Measurements from ENCODE around the gene PLCL2. TPM values are rescaled to one million over a fixed set of nuclear protein-coding genes. Genes with fewer than 3 reads are reported as not detected.

The PLCL2 gene
- total RNA-seq, 2 donors from 2014 or later, result 5.3 to 14.5 TPM

- Histone ChIP-seq H3K9me3 (no peaks in the 10 kb centered on the region), H3K4me1 (replicated peaks) (no peaks in the 10 kb centered on the region), H3K27me3 (replicated peaks; ENCODE audit: insufficient read depth) (no peaks in the 10 kb centered on the region), H3K36me3 (no peaks in the 10 kb centered on the region), H3K4me3 (no peak overlapping the region), H3K27ac (no peak overlapping the region)
- 86% methylated on average over 5 of the region's 5 CpGs for WGBS
- no peak for TF ChIP-seq POLR2AphosphoS5 (IDR thresholded peaks at IDR 0.05)
- TF ChIP-seq CTCF (IDR thresholded peaks at IDR 0.05), result no peak
- no peak for TF ChIP-seq POLR2A (IDR thresholded peaks at IDR 0.05)
- intact Hi-C loops (cut with DNase I), result no loop called here
- DNase-seq (ENCODE audit: low spot score), result no peak
These were observed 11.4 kb downstream of the PLCL2 start for GRCh38 chr3:16896094-16896627.

GRCh38 chr3:16896820-16897219 lies 12.1 kb downstream of the PLCL2 start:
- H3K27me3 ChIP-seq (replicated peaks; ENCODE audit: insufficient read depth), result no peaks in the 10 kb centered on the region
- intact Hi-C loops (cut with DNase I), result no loop called here
- no peak for DNase-seq (ENCODE audit: low spot score)
- TF ChIP-seq POLR2A (IDR thresholded peaks at IDR 0.05), result no peak
- TF ChIP-seq CTCF (IDR thresholded peaks at IDR 0.05), result no peak
- no peaks in the 10 kb centered on the region for H3K4me1 ChIP-seq (replicated peaks)
- no peaks in the 10 kb centered on the region for H3K36me3 ChIP-seq
- WGBS, result 82% methylated on average over 5 of the region's 5 CpGs
- H3K27ac ChIP-seq, result no peak overlapping the region
- H3K4me3 ChIP-seq, result no peak overlapping the region
- no peaks in the 10 kb centered on the region for H3K9me3 ChIP-seq

GRCh38 chr3:16897254-16897926 lies 12.6 kb downstream of the PLCL2 start:
- Histone ChIP-seq H3K36me3 (no peaks in the 10 kb centered on the region), H3K27ac (peak overlapping the region in 1 of 2 donors; percentile 20), H3K4me3 (peak overlapping the region in 1 of 2 donors; percentile 11), H3K4me1 (replicated peaks) (no peaks in the 10 kb centered on the region), H3K27me3 (replicated peaks; ENCODE audit: insufficient read depth) (no peaks in the 10 kb centered on the region), H3K9me3 (no peaks in the 10 kb centered on the region)
- peak; percentile 45 for TF ChIP-seq POLR2AphosphoS5 (IDR thresholded peaks at IDR 0.05)
- no peak for TF ChIP-seq POLR2A (IDR thresholded peaks at IDR 0.05)
- no peak for TF ChIP-seq CTCF (IDR thresholded peaks at IDR 0.05)
- no peak for DNase-seq (ENCODE audit: low spot score)
- whole genome bisulfite sequencing, result 9% methylated on average over 11 of the region's 11 CpGs
- intact Hi-C loops (cut with DNase I), result no loop called here

GRCh38 chr3:16898595-16899395 lies 14.0 kb downstream of the PLCL2 start:
- Histone ChIP-seq H3K9me3 (no peaks in the 10 kb centered on the region), H3K4me1 (replicated peaks) (no peaks in the 10 kb centered on the region), H3K27me3 (replicated peaks; ENCODE audit: insufficient read depth) (no peaks in the 10 kb centered on the region), H3K27ac (peak overlapping the region in 1 of 2 donors; percentile 16), H3K36me3 (no peaks in the 10 kb centered on the region), H3K4me3 (no peak overlapping the region)
- DNase-seq (ENCODE audit: low spot score), result no peak
- TF ChIP-seq CTCF (IDR thresholded peaks at IDR 0.05) (no peak), POLR2AphosphoS5 (IDR thresholded peaks at IDR 0.05) (no peak), POLR2A (IDR thresholded peaks at IDR 0.05) (no peak)
- intact Hi-C loops (cut with DNase I), result no loop called here
- WGBS, result 41% methylated on average over 7 of the region's 7 CpGs

Data from prostate gland (tissue), 2 donors.